HCT116 (cell line): ENCODE measurements around the gene RSL1D1. TPM values are rescaled to one million over a fixed set of nuclear protein-coding genes. Genes with fewer than 3 reads are reported as not detected.

ENCODE experiments used
- ATAC-seq: fragments of 200-7000 bp; cut with Tn5 transposase; 2 replicates; pipeline ENCODE4 v1.9.1; 2020; ENCODE audit warnings: mild to moderate bottlenecking, moderate library complexity
- BruUV-seq: library from RNA; stranded (reverse); fragments of 400-500 nt; replicated peaks from 2 replicates; lab custom pipeline; 2021; lab: Mats Ljungman, UMichigan
- CTCF ChIA-PET: fragments of 300-600 bp; sonication (Branson Sonifier 250); formaldehyde crosslinking; loops from one replicate; lab custom pipeline; 2021; ENCODE audit warnings: antibody characterized with exemption; lab: Charles Lee
- POLR2A ChIA-PET: fragments of 300-600, 350-600 bp; sonication (Branson Sonifier 250); formaldehyde crosslinking; loops from one replicate; lab custom pipeline; 2021; ENCODE audit warnings: antibody characterized with exemption; lab: Charles Lee
- RAD21 ChIA-PET, 2 experiments: fragments of 300-600 bp; sonication (Branson Sonifier 250); formaldehyde crosslinking; loops; one replicate each; lab custom pipeline; 2023; ENCODE audit warnings: low total read pairs in 2 of 2; ENCODE audit not compliant: uncharacterized antibody in 2 of 2, unreplicated experiment in 2 of 2, low non-redundant PET in 1 of 2; lab: Charles Lee
- DNase-seq: peaks from one replicate; pipeline ENCODE4 v3.0.0-alpha.2; 2010; ENCODE audit warnings: low read depth, low spot score
- H2AFZ ChIP-seq: fragments of 200-600 bp; shearing (Covaris generic), sonication (generic); 2 replicates; pipeline ENCODE4 v1.6.1; 2017; ENCODE audit warnings: low read depth, mixed run types, mixed read lengths, antibody characterized with exemption, low read length; ENCODE audit not compliant: poor library complexity, severe bottlenecking
- H3K27ac ChIP-seq: 2 replicates; pipeline ENCODE4 v1.5.1; 2012; ENCODE audit warnings: low read depth, low read length
- H3K27me3 ChIP-seq: fragments of 200-600 bp; sonication (generic); 2 replicates; pipeline ENCODE4 v1.6.1; 2016; ENCODE audit warnings: mixed run types, low read length, mixed read lengths; ENCODE audit not compliant: insufficient read depth
- H3K36me3 ChIP-seq, 2 experiments: fragments of 200-500 bp in 1 of 2; fragments of 200-600 bp in 1 of 2; sonication (Bioruptor generic) in 1 of 2; sonication (generic) in 1 of 2; 2 replicates each; pipeline versions ENCODE4 v1.5.1 to v1.6.1; 2014 to 2016; ENCODE audit warnings: low read length in 2 of 2, inconsistent platforms in 1 of 2, mixed read lengths in 1 of 2, mixed run types in 1 of 2; ENCODE audit not compliant: insufficient read depth in 2 of 2, control insufficient read depth in 1 of 2
- H3K4me1 ChIP-seq, 2 experiments: fragments of 200-600 bp in 1 of 2; sonication (generic) in 1 of 2; 2 replicates each; pipeline versions ENCODE4 v1.5.1 to v1.6.1; 2012 to 2017; ENCODE audit warnings: low read length in 2 of 2, inconsistent platforms in 1 of 2, mild to moderate bottlenecking in 1 of 2, mixed read lengths in 1 of 2, mixed run types in 1 of 2, moderate library complexity in 1 of 2; ENCODE audit not compliant: insufficient read depth in 2 of 2, control insufficient read depth in 1 of 2
- H3K4me2 ChIP-seq: fragments of 200-600 bp; sonication (generic); 2 replicates; pipeline ENCODE4 v1.6.1; 2017; ENCODE audit warnings: mixed run types, low read length, mixed read lengths
- H3K4me3 ChIP-seq, 2 experiments: fragments of 200-600 bp in 1 of 2; sonication (generic) in 1 of 2; replicated peaks in 1 of 2; 2 replicates each; pipeline ENCODE4 v1.5.1; 2011 to 2016; ENCODE audit warnings: low read length in 2 of 2, control low read depth in 1 of 2, low read depth in 1 of 2, mild to moderate bottlenecking in 1 of 2, mixed read lengths in 1 of 2, mixed run types in 1 of 2
- H3K79me2 ChIP-seq: fragments of 200-600 bp; sonication (generic); 2 replicates; pipeline ENCODE4 v1.6.1; 2017; ENCODE audit warnings: mild to moderate bottlenecking, mixed run types, low read length, moderate library complexity, mixed read lengths; ENCODE audit not compliant: insufficient read depth
- H3K9ac ChIP-seq: fragments of 200-600 bp; sonication (generic); 2 replicates; pipeline ENCODE4 v1.6.1; 2016; ENCODE audit warnings: low read length, mixed read lengths
- H3K9me2 ChIP-seq: fragments of 200-600 bp; sonication (generic), shearing (Covaris generic); 2 replicates; pipeline ENCODE4 v1.6.1; 2017; ENCODE audit warnings: mixed run types, mild to moderate bottlenecking, moderate library complexity; ENCODE audit not compliant: insufficient read depth
- H3K9me3 ChIP-seq, 2 experiments: fragments of 200-500 bp in 1 of 2; fragments of 200-600 bp in 1 of 2; sonication (Bioruptor generic) in 1 of 2; sonication (generic) in 1 of 2; 2 replicates each; pipeline ENCODE4 v1.6.1; 2014 to 2017; ENCODE audit warnings: low read length in 2 of 2, mixed read lengths in 2 of 2, inconsistent platforms in 1 of 2, low read depth in 1 of 2, mild to moderate bottlenecking in 1 of 2, mixed run types in 1 of 2, moderate library complexity in 1 of 2; ENCODE audit not compliant: control insufficient read depth in 1 of 2, insufficient read depth in 1 of 2
- H4K20me1 ChIP-seq: fragments of 200-600 bp; sonication (generic), shearing (Covaris generic); 2 replicates; pipeline ENCODE4 v1.6.1; 2017; ENCODE audit warnings: mixed run types, mild to moderate bottlenecking, moderate library complexity; ENCODE audit not compliant: insufficient read depth
- CBX3 ChIP-seq: IDR thresholded peaks from 2 replicates; pipeline ENCODE4 v1.6.1; 2012; ENCODE audit warnings: low read depth
- CEBPB ChIP-seq: IDR thresholded peaks from 2 replicates; pipeline ENCODE4 v1.6.1; 2012; ENCODE audit warnings: low read depth
- EGR1 ChIP-seq: IDR thresholded peaks from 2 replicates; pipeline ENCODE4 v1.6.1; 2012; ENCODE audit warnings: low read depth
- ELF1 ChIP-seq: IDR thresholded peaks from 2 replicates; pipeline ENCODE4 v1.6.1; 2012; ENCODE audit warnings: low read depth, borderline replicate concordance
- EZH2 ChIP-seq: fragments of 200-600 bp; sonication (generic); IDR thresholded peaks from 2 replicates; pipeline ENCODE4 v1.6.1; 2017; ENCODE audit warnings: antibody characterized with exemption, mixed run types
- EZH2phosphoT487 ChIP-seq: fragments of 200-600 bp; IDR thresholded peaks from 2 replicates; pipeline ENCODE4 v1.6.1; 2018; ENCODE audit warnings: antibody characterized with exemption, borderline replicate concordance
- FOSL1 ChIP-seq: IDR thresholded peaks from 2 replicates; pipeline ENCODE4 v1.6.1; 2012; ENCODE audit warnings: low read depth
- JUND ChIP-seq: IDR thresholded peaks from 2 replicates; pipeline ENCODE4 v1.6.1; 2012
- MAX ChIP-seq: IDR thresholded peaks from 2 replicates; pipeline ENCODE4 v1.6.1; 2012
- POLR2A ChIP-seq: IDR thresholded peaks from 2 replicates; pipeline ENCODE4 v1.7.0; 2011; ENCODE audit warnings: borderline replicate concordance; ENCODE audit not compliant: insufficient read depth, insufficient read length; ENCODE audit errors: extremely low read depth
- POLR2AphosphoS5 ChIP-seq: IDR thresholded peaks from 2 replicates; pipeline ENCODE4 v1.6.1; 2011; ENCODE audit warnings: mild to moderate bottlenecking, low read depth, low read length, moderate library complexity
- RAD21 ChIP-seq: IDR thresholded peaks from 2 replicates; pipeline ENCODE4 v1.6.1; 2012; ENCODE audit warnings: low read depth, mild to moderate bottlenecking
- SIN3A ChIP-seq: IDR thresholded peaks from 2 replicates; pipeline ENCODE4 v1.6.1; 2012; ENCODE audit warnings: low read depth
- SP1 ChIP-seq: IDR thresholded peaks from 2 replicates; pipeline ENCODE4 v1.6.1; 2012; ENCODE audit warnings: low read depth
- SRF ChIP-seq: IDR thresholded peaks from 2 replicates; pipeline ENCODE4 v1.6.1; 2012; ENCODE audit warnings: low read depth
- YY1 ChIP-seq: IDR thresholded peaks from 2 replicates; pipeline ENCODE4 v1.6.1; 2011; ENCODE audit warnings: low read length, low read depth, moderate library complexity, mild to moderate bottlenecking; ENCODE audit not compliant: insufficient replicate concordance; ENCODE audit errors: extremely low read depth
- ZFX ChIP-seq: fragments of 450-650 bp; IDR thresholded peaks from 2 replicates; pipeline ENCODE4 v1.6.1; 2017
- ZNF274 ChIP-seq: fragments of 200-500 bp; sonication (Bioruptor generic); IDR thresholded peaks from 2 replicates; pipeline ENCODE4 v1.6.1; 2014; ENCODE audit warnings: mild to moderate bottlenecking, low read depth, low read length, inconsistent platforms
- intact Hi-C: fragments of 100-400 bp; cut with micrococcal nuclease; formaldehyde crosslinking; loops from 2 replicates; pipeline ENCODE4 v1.10.0; 2022
- total RNA-seq: library from RNA; stranded (reverse); gene quantifications from one replicate; pipeline ENCODE4 v1.2.1, GENCODE V29; 2021; ENCODE audit not compliant: unreplicated experiment
- TF ChIP-seq, protein P1 (sequence below), 3 experiments: fragments of 200-600 bp in 1 of 3; sonication (generic) in 1 of 3; IDR thresholded peaks in 2 of 3; conservative IDR thresholded peaks in 1 of 3; 2 replicates each; pipeline ENCODE4 v1.5.1; 2012 to 2017; ENCODE audit warnings: low read depth in 2 of 3, low read length in 2 of 3, antibody characterized with exemption in 1 of 3, borderline replicate concordance in 1 of 3, control low read depth in 1 of 3, mild to moderate bottlenecking in 1 of 3, mixed read lengths in 1 of 3, mixed run types in 1 of 3, moderate library complexity in 1 of 3; ENCODE audit not compliant: insufficient read depth in 1 of 3
- TF ChIP-seq, protein P2 (sequence below): IDR thresholded peaks from 2 replicates; pipeline ENCODE4 v1.6.1; 2011; ENCODE audit warnings: mild to moderate bottlenecking, low read length, moderate library complexity; ENCODE audit not compliant: insufficient replicate concordance; ENCODE audit errors: extremely low read depth

Gene RSL1D1
- total RNA-seq, 1 experiment from 2014 or later = 291 TPM

GRCh38 chr16:11799017-11799381, 52.3 kb downstream of the RSL1D1 start:
- Histone ChIP-seq H3K4me1 (peaks cover 7 to 26% of the 10 kb centered on the region in 2 experiments; a peak in 3 of 4 replicates), H3K27ac (no peak overlapping the region), H3K36me3 (no peaks in the 10 kb centered on the region; a peak in 1 of 4 replicates), H4K20me1 (no peaks in the 10 kb centered on the region), H3K79me2 (peaks cover 40% of the 10 kb centered on the region), H3K4me3 (no peak overlapping the region), H3K9ac (no peak overlapping the region), H2AFZ (no peak overlapping the region), H3K4me2 (no peak overlapping the region), H3K27me3 (no peaks in the 10 kb centered on the region), H3K9me3 (no peaks in the 10 kb centered on the region), H3K9me2 (no peaks in the 10 kb centered on the region)
- BruUV-seq = no TSS peak
- TF ChIP-seq MAX (no peak), RAD21 (no peak), SRF (no peak), POLR2AphosphoS5 (no peak), ZFX (no peak), CEBPB (no peak), CBX3 (no peak), ZNF274 (no peak), ELF1 (no peak), SP1 (no peak), FOSL1 (no peak), POLR2A (no peak), EZH2 (no peak), EGR1 (no peak), SIN3A (no peak), JUND (no peak), YY1 (no peak), EZH2phosphoT487 (no peak)
- TF ChIP-seq, protein P1, sequence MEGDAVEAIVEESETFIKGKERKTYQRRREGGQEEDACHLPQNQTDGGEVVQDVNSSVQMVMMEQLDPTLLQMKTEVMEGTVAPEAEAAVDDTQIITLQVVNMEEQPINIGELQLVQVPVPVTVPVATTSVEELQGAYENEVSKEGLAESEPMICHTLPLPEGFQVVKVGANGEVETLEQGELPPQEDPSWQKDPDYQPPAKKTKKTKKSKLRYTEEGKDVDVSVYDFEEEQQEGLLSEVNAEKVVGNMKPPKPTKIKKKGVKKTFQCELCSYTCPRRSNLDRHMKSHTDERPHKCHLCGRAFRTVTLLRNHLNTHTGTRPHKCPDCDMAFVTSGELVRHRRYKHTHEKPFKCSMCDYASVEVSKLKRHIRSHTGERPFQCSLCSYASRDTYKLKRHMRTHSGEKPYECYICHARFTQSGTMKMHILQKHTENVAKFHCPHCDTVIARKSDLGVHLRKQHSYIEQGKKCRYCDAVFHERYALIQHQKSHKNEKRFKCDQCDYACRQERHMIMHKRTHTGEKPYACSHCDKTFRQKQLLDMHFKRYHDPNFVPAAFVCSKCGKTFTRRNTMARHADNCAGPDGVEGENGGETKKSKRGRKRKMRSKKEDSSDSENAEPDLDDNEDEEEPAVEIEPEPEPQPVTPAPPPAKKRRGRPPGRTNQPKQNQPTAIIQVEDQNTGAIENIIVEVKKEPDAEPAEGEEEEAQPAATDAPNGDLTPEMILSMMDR (IDR thresholded peaks at IDR 0.05 in 2 of 3, conservative IDR thresholded peaks at IDR 0.05 in 1 of 3; ENCODE audit: borderline replicate concordance in 1 of 3, insufficient read depth in 1 of 3, low read depth in 2 of 3, low read length in 2 of 3) = no peak
- TF ChIP-seq, protein P2, sequence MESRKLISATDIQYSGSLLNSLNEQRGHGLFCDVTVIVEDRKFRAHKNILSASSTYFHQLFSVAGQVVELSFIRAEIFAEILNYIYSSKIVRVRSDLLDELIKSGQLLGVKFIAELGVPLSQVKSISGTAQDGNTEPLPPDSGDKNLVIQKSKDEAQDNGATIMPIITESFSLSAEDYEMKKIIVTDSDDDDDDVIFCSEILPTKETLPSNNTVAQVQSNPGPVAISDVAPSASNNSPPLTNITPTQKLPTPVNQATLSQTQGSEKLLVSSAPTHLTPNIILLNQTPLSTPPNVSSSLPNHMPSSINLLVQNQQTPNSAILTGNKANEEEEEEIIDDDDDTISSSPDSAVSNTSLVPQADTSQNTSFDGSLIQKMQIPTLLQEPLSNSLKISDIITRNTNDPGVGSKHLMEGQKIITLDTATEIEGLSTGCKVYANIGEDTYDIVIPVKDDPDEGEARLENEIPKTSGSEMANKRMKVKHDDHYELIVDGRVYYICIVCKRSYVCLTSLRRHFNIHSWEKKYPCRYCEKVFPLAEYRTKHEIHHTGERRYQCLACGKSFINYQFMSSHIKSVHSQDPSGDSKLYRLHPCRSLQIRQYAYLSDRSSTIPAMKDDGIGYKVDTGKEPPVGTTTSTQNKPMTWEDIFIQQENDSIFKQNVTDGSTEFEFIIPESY = no peak
- ChIA-PET POLR2A (interaction anchor here (0.7 kb wide), 1 partner anchor 552 kb away, joined by 3 read pairs; no protein-coding TSS in a partner anchor), RAD21 (no interaction called here), CTCF (no interaction called here)
- intact Hi-C loops = no loop called here
- ATAC-seq (no peak), DNase-seq (no peak)
